B cell (primary cell): Measurements from ENCODE around the gene USH2A.

ENCODE experiments used
- CTCF ChIP-seq: fragments of 200-600 bp; IDR thresholded peaks from one replicate; pipeline ENCODE4 v1.8.0; 2022; ENCODE audit warnings: antibody characterized with exemption, mild to moderate bottlenecking
- EZH2 ChIP-seq: IDR thresholded peaks from 2 replicates; pipeline ENCODE4 v1.6.1; 2012; ENCODE audit warnings: borderline replicate concordance, low read depth, mild to moderate bottlenecking, moderate library complexity, low read length; ENCODE audit not compliant: insufficient read depth, poor library complexity, severe bottlenecking

GRCh38 chr1:215793180-215793579 is 630.1 kb downstream of the USH2A start:
- no peak for TF ChIP-seq CTCF
- no peak for TF ChIP-seq EZH2
